ENCODE results near the gene GFY. TPM values are rescaled to one million over a fixed set of nuclear protein-coding genes. Genes with fewer than 3 reads are reported as not detected.

GFY gene
- total and polyA plus RNA-seq, 9 of the 15 experiments (the other 6 are each of a cell fraction or from before 2014, with no cell fraction given), result 0.06 to 0.40 (median 0.19) TPM; not detected in 3

GRCh38 chr19:49407482-49408015 is 17.6 kb upstream of the GFY start:
- ATAC-seq (no peak), FAIRE-seq (no peak), DNase-seq (ENCODE audit: extremely low read depth in 1 of 4, low spot score in 3 of 4) (no peak)
- no peak overlapping the region for H3K27ac ChIP-seq (ENCODE audit: extremely low read depth, low read depth, low read length)
- H4K20me1 ChIP-seq (replicated peaks; ENCODE audit: control insufficient read depth, insufficient read depth, low read length), result no peaks in the 10 kb centered on the region
- no peak overlapping the region for H3K4me2 ChIP-seq (ENCODE audit: insufficient read depth, low read length)
- POLR2A ChIA-PET, result interaction anchor here (0.8 to 2.1 kb wide), 3 partner anchors 10 to 22 kb away, joined by 3 to 14 read pairs (median 8); no protein-coding TSS in a partner anchor
- H3K9me3 ChIP-seq (replicated peaks; ENCODE audit: control insufficient read depth, insufficient read depth, low read depth, low read length), result no peaks in the 10 kb centered on the region
- no TSS peak for BruUV-seq (replicated peaks)
- no peak overlapping the region for H3K4me3 ChIP-seq
- H3K79me2 ChIP-seq (ENCODE audit: control insufficient read depth, insufficient read depth, low read length), result no peaks in the 10 kb centered on the region
- no peak overlapping the region for H2AFZ ChIP-seq (ENCODE audit: low read depth, low read length)
- H3K9me1 ChIP-seq (ENCODE audit: control insufficient read depth, insufficient read depth, low read length), result no peaks in the 10 kb centered on the region
- CTCF ChIA-PET (ENCODE audit: low intra/inter-chr PET ratio), result interaction anchor here (0.5 kb wide), 1 partner anchor 10 kb away, joined by 3 read pairs; no protein-coding TSS in a partner anchor
- no peaks in the 10 kb centered on the region for H3K36me3 ChIP-seq (ENCODE audit: control insufficient read depth, insufficient read depth, low read length)
- peaks cover 33 to 35% of the 10 kb centered on the region in 2 experiments for H3K4me1 ChIP-seq (replicated peaks in 1 of 2; ENCODE audit: control insufficient read depth in 2 of 2, insufficient read depth in 2 of 2, low read length in 2 of 2)
- TF ChIP-seq MEF2A (IDR thresholded peaks at IDR 0.05; ENCODE audit: control insufficient read depth, low read depth, low read length) (no peak), CAMTA2 (CRISPR knock-in tag; conservative IDR thresholded peaks at IDR 0.05) (no peak), SMARCB1 (IDR thresholded peaks at IDR 0.05; ENCODE audit: insufficient read length, low read depth) (no peak), PURB (CRISPR knock-in tag; IDR thresholded peaks at IDR 0.05; ENCODE audit: low read depth) (no peak), RUNX1 (IDR thresholded peaks at IDR 0.05; ENCODE audit: low read depth) (no peak)
- TF ChIP-seq, protein P1, sequence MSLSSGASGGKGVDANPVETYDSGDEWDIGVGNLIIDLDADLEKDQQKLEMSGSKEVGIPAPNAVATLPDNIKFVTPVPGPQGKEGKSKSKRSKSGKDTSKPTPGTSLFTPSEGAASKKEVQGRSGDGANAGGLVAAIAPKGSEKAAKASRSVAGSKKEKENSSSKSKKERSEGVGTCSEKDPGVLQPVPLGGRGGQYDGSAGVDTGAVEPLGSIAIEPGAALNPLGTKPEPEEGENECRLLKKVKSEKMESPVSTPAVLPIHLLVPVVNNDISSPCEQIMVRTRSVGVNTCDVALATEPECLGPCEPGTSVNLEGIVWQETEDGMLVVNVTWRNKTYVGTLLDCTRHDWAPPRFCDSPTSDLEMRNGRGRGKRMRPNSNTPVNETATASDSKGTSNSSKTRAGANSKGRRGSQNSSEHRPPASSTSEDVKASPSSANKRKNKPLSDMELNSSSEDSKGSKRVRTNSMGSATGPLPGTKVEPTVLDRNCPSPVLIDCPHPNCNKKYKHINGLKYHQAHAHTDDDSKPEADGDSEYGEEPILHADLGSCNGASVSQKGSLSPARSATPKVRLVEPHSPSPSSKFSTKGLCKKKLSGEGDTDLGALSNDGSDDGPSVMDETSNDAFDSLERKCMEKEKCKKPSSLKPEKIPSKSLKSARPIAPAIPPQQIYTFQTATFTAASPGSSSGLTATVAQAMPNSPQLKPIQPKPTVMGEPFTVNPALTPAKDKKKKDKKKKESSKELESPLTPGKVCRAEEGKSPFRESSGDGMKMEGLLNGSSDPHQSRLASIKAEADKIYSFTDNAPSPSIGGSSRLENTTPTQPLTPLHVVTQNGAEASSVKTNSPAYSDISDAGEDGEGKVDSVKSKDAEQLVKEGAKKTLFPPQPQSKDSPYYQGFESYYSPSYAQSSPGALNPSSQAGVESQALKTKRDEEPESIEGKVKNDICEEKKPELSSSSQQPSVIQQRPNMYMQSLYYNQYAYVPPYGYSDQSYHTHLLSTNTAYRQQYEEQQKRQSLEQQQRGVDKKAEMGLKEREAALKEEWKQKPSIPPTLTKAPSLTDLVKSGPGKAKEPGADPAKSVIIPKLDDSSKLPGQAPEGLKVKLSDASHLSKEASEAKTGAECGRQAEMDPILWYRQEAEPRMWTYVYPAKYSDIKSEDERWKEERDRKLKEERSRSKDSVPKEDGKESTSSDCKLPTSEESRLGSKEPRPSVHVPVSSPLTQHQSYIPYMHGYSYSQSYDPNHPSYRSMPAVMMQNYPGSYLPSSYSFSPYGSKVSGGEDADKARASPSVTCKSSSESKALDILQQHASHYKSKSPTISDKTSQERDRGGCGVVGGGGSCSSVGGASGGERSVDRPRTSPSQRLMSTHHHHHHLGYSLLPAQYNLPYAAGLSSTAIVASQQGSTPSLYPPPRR (CRISPR knock-in tag; IDR thresholded peaks at IDR 0.05; ENCODE audit: borderline replicate concordance), result no peak
- no peaks in the 10 kb centered on the region for H3K27me3 ChIP-seq (ENCODE audit: control insufficient read depth in 2 of 2, insufficient read depth in 2 of 2, low read length in 2 of 2)
- in situ Hi-C loops (cut with MboI) (no loop called here), intact Hi-C loops (cut with micrococcal nuclease) (no loop called here)
- WGBS (ENCODE audit: insufficient coverage, low coverage, missing lambda C conversion rate), result 66% methylated on average over 12 of the region's 16 CpGs
- H3K9ac ChIP-seq (ENCODE audit: insufficient read depth in 1 of 2, low read depth in 2 of 2, low read length in 2 of 2), result no peak overlapping the region
